C4-2B (cell line): ENCODE measurements around the gene CCDC97.

ENCODE experiments used
- H3K27ac ChIP-seq: fragments of 450-650 bp; 2 replicates; pipeline ENCODE4 v1.5.1; 2017
- CTCF ChIP-seq: fragments of 450-650 bp; conservative IDR thresholded peaks from 2 replicates; pipeline ENCODE4 v1.5.1; 2017; ENCODE audit warnings: mild to moderate bottlenecking
- ZFX ChIP-seq: fragments of 450-650 bp; IDR thresholded peaks from 2 replicates; pipeline ENCODE4 v1.6.1; 2017

Gene CCDC97

GRCh38 chr19:41299046-41299754 lies 10.8 kb upstream of the CCDC97 start:
- TF ChIP-seq CTCF (no peak), ZFX (no peak)
- no peak overlapping the region for H3K27ac ChIP-seq

DNA sequence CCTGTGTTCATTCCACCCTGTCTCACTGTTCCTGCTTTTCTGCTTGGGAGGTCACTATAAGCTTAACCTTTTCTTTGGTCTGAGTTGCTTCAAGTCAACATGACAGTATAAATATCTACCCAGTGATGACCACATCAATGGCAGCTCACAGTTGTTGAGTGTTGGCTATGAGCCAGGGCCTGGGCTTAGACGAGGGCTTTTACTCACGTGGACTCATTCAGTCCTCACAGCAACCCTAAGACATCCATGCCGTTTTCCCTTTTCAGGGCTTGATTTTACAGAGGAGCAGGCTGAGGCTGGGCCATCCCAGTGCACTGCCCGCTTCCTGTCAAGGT lies 10.2 kb upstream of the CCDC97 start:
- TF ChIP-seq ZFX: no peak
- TF ChIP-seq CTCF: no peak
- H3K27ac ChIP-seq: no peak overlapping the region

DNA sequence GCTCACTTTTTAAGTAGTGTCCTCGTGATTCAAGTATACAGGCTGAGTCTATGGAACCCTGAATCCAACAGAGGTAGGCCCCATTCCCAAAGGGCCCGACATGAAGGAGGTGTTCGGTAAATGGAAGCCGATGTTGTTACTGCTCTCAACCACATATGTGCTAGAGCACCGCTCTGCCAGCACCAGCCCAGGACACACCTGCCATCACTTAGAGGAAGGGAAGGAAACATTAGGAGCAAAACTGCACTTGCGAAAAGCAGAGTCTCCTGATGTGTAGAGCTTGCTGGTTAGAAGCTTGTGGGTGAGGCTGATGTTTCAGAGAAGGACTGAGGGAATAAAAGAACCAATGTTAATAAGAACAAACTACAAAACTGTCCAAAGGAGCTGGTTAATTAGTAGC lies 9.4 kb upstream of the CCDC97 start:
- TF ChIP-seq CTCF (no peak), ZFX (no peak)

GRCh38 chr19:41302624-41303351 lies 7.2 kb upstream of the CCDC97 start:
- TF ChIP-seq ZFX: no peak
- no peak for TF ChIP-seq CTCF
- no peak overlapping the region for H3K27ac ChIP-seq

More for the DNA sequence above, 9.4 kb upstream of the CCDC97 start:
- H3K27ac ChIP-seq: no peak overlapping the region

GRCh38 chr19:41303954-41304353 lies 6.0 kb upstream of the CCDC97 start:
- TF ChIP-seq CTCF (no peak), ZFX (no peak)
- H3K27ac ChIP-seq: no peak overlapping the region

DNA sequence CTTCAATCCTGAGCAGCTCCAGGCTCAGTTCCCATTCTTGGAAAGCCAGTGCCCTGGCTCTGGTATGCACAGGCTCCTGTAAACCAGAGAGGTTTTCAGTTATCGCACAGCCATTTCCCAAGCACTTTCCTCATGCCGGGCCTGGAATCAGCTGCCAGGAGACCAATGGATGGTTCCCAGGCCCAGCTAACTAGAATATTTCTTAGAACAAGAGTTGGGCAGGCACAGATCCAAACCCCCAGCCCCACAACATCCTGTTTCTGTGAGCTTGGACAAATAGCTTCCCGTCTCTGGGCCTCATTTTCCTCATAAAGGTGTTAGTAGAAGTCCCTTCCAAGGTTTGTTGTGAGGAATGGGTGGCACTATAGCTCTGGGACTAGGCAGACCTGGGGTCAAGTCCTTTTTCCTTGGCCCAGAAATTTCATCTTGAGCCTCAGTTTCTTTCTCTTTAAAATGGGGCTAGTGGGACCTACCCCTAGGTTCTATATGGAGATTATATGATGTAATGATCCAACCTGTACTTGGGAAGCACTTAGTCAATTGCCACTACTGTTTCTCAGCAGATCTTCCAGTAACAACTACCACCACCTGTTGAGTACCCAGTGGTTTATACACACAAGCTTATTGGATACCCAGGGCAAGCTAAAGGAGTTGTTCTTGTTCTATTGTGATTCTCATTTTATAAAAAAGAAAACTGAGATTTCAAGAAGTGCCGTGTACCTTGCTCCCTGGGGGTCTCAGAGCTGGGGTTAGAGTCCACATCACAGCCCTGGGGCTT lies 5.1 kb upstream of the CCDC97 start:
- H3K27ac ChIP-seq: no peak overlapping the region
- TF ChIP-seq ZFX: no peak
- TF ChIP-seq CTCF: no peak
